ENCODE results near the gene PTGR1.
"Not testable (repeated sequence)": the region's sequence is repeated elsewhere in the genome, so short reads cannot be mapped to it uniquely, and the experiment has no call there.

PTGR1 gene

DNA sequence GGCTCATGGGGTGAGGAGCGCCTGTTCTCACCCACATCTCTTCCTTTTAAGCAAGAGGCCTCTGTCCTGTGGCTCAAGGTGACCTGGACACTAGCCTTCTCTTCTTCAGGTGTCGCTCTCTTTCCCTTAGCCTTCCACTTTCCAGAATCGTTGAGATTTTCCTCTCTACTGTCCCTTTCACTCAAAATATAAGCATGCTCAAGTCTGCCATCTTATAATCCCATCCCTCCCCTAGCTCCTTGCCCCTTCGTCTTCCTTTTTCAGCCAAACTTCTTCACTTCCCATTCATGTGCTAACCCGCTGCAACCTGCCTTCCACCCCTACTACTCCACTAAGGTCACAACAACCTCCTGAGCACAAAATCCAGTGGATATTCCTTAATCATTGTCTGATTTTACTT is 13.1 kb downstream of the PTGR1 start:
- CTCF ChIA-PET = interaction anchor here (0.6 to 1.0 kb wide), 3 partner anchors 12 to 677 kb away, joined by 3 read pairs; no protein-coding TSS in a partner anchor
- POLR2A ChIA-PET (ENCODE audit: low non-redundant PET) = no interaction called here
- no peak for DNase-seq (ENCODE audit: low spot score)
- no peak overlapping the region for H3K27ac ChIP-seq
- no peak for TF ChIP-seq CTCF (conservative IDR thresholded peaks at IDR 0.05; ENCODE audit: low read depth)

DNA sequence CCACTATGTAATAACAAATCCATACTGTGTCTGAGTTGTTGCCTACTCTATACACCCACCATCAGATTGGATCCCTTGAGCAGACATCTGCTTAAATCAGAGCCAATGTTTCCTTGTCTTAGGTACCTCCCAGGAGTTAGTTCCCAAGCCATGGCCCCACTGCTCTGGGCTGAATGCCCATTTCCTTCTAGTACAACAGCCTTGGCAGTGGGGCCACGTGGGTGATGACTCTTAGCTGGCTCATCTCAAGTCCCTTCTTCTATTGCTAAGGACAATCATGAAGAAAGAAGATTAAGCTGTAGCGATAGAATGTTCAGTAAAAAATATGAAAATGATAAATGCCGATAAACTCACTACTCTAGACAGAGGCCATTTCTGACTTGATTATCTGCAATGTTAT is 16.6 kb downstream of the PTGR1 start:
- no peak overlapping the region for H3K27ac ChIP-seq
- CTCF ChIA-PET = no interaction called here
- peak; percentile 41 for DNase-seq (ENCODE audit: low spot score)
- TF ChIP-seq CTCF (conservative IDR thresholded peaks at IDR 0.05; ENCODE audit: low read depth) = no peak
- POLR2A ChIA-PET (ENCODE audit: low non-redundant PET) = no interaction called here

- CTCF ChIA-PET = interaction anchor here (0.6 kb wide), 1 partner anchor 499 kb away, joined by 5 read pairs; no protein-coding TSS in a partner anchor
- TF ChIP-seq CTCF (conservative IDR thresholded peaks at IDR 0.05; ENCODE audit: low read depth) = no peak
- DNase-seq (ENCODE audit: low spot score) = no peak
- no peak overlapping the region for H3K27ac ChIP-seq
- POLR2A ChIA-PET (ENCODE audit: low non-redundant PET) = interaction anchor here (0.6 kb wide), 1 partner anchor 598 kb away, joined by 4 read pairs; no protein-coding TSS in a partner anchor
These were observed 26.4 kb downstream of the PTGR1 start for GRCh38 chr9:111572950-111573604.

GRCh38 chr9:111568127-111568526 is 31.3 kb downstream of the PTGR1 start:
- DNase-seq (ENCODE audit: low spot score); H3K27ac ChIP-seq; POLR2A ChIA-PET (ENCODE audit: low non-redundant PET); CTCF ChIA-PET: not testable (repeated sequence)

DNA sequence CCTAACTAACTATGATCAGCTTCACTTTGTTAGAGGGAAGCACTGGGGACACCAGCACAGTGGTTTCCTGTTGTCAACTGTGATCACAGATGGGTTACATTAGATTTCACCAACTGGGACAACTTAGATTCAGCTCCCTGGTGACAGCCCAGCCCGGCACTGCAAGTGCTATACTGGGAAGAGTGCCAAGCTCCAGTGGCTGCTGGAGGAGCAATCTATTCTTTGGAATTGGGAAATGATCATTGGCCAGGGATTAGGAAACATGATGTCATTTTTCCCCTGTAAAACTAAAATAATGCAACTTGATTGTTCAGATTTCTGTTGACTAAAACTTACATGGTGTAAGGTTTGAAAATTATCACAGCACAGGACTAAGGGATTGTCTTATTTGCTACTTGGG is 33.2 kb downstream of the PTGR1 start:
- TF ChIP-seq CTCF (conservative IDR thresholded peaks at IDR 0.05; ENCODE audit: low read depth) = no peak
- ChIA-PET CTCF (interaction anchor here (0.6 to 1.2 kb wide), 3 partner anchors 11 to 23 kb away, joined by 3 to 4 read pairs (median 3); no protein-coding TSS in a partner anchor), POLR2A (ENCODE audit: low non-redundant PET) (interaction anchor here (0.6 kb wide), 1 partner anchor 22 kb away, joined by 3 read pairs; no protein-coding TSS in a partner anchor)
- DNase-seq (ENCODE audit: low spot score) = no peak
- no peak overlapping the region for H3K27ac ChIP-seq

GRCh38 chr9:111561165-111561719 is 38.2 kb downstream of the PTGR1 start:
- POLR2A ChIA-PET (ENCODE audit: low non-redundant PET) = interaction anchor here (0.7 kb wide), 1 partner anchor 14 kb away, joined by 6 read pairs; no protein-coding TSS in a partner anchor
- H3K27ac ChIP-seq = no peak overlapping the region
- CTCF ChIA-PET = no interaction called here
- DNase-seq (ENCODE audit: low spot score) = no peak
- no peak for TF ChIP-seq CTCF (conservative IDR thresholded peaks at IDR 0.05; ENCODE audit: low read depth)

GRCh38 chr9:111559000-111559610 is 40.3 kb downstream of the PTGR1 start:
- H3K27ac ChIP-seq = no peak overlapping the region
- DNase-seq (ENCODE audit: low spot score) = peak; percentile 40
- CTCF ChIA-PET = interaction anchor here (0.6 kb wide), 1 partner anchor 11 kb away, joined by 3 read pairs; no protein-coding TSS in a partner anchor
- POLR2A ChIA-PET (ENCODE audit: low non-redundant PET) = no interaction called here
- no peak for TF ChIP-seq CTCF (conservative IDR thresholded peaks at IDR 0.05; ENCODE audit: low read depth)

DNA sequence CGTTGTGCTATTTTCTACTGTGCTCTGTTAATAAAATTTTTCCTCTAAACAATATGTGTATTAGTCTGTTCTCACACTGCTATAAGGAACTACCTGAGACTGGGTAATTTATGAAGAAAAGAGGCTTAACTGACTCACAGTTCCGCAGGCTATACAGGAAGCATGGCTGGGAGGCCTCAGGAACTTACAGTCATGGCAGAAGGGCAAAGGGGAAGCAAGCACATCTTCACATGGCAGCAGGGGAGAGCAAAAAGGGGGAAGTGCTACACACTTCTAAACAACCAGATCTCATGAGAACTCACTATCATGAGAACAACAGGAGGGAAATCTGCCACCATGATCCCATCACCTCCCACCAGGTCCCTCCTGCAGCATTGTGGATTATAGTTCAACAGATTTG is 44.0 kb downstream of the PTGR1 start:
- DNase-seq (ENCODE audit: low spot score); H3K27ac ChIP-seq; CTCF ChIA-PET; POLR2A ChIA-PET (ENCODE audit: low non-redundant PET): not testable (repeated sequence)
